Tibial nerve (tissue), 4 donors: Measurements from ENCODE around the gene RHBG. TPM values are rescaled to one million over a fixed set of nuclear protein-coding genes. Genes with fewer than 3 reads are reported as not detected.

ENCODE experiments used
- DNase-seq, 2 donors: peaks; one replicate each; pipeline ENCODE4 v3.0.0-alpha.2; 2019; ENCODE audit warnings: low spot score in 2 of 2
- H3K27ac ChIP-seq, 4 donors: fragments of 200-600 bp; sonication (generic) in 3 of 4; one replicate each; pipeline ENCODE4 v1.5.1; 2017 to 2019; ENCODE audit warnings: mild to moderate bottlenecking in 1 of 4
- H3K27me3 ChIP-seq, 2 donors: fragments of 200-600 bp; sonication (generic) in 1 of 2; one replicate each; pipeline versions ENCODE4 v1.5.1 to v1.6.0; 2017 to 2019
- H3K36me3 ChIP-seq, 3 donors: fragments of 200-600 bp; sonication (generic); one replicate each; pipeline ENCODE4 v1.5.1; 2018 to 2019
- H3K4me1 ChIP-seq, 4 donors: fragments of 200-600 bp; sonication (generic) in 3 of 4; one replicate each; pipeline ENCODE4 v1.5.1; 2017 to 2019
- H3K4me3 ChIP-seq, 4 donors: fragments of 200-600 bp; sonication (generic) in 3 of 4; one replicate each; pipeline ENCODE4 v1.5.1; 2017 to 2019; ENCODE audit warnings: mild to moderate bottlenecking in 1 of 4, moderate library complexity in 1 of 4
- H3K9me3 ChIP-seq, 4 donors: fragments of 200-600 bp; sonication (generic) in 3 of 4; one replicate each; pipeline ENCODE4 v1.5.1; 2017 to 2019
- EP300 ChIP-seq, 2 donors: sonication (generic); formaldehyde crosslinking; IDR thresholded peaks; one replicate each; pipeline ENCODE4 v1.6.1; 2017; ENCODE audit warnings: antibody characterized with exemption in 2 of 2, mild to moderate bottlenecking in 1 of 2
- POLR2A ChIP-seq, 2 donors: fragments of 450-650 bp; IDR thresholded peaks; one replicate each; pipeline ENCODE4 v1.6.1; 2017; ENCODE audit warnings: antibody characterized with exemption in 2 of 2, mild to moderate bottlenecking in 2 of 2, moderate library complexity in 2 of 2
- WGBS, 2 donors: methylation state at CpG; one replicate each; pipeline ENCODE4 v1.1.5; 2018; 5-methylcytosine and 5-hydroxymethylcytosine counted together
- total RNA-seq, 4 donors: library from RNA; depleted of rRNA; stranded (reverse); fragments of >200 nt; gene quantifications; one replicate each; pipeline ENCODE4 v1.1.0, GENCODE V29; 2016
- TF ChIP-seq, protein P1 (sequence below), 5 experiments: fragments of 200-600 bp in 3 of 5; fragments of 450-650 bp in 2 of 5; sonication (generic) in 3 of 5; IDR thresholded peaks; one replicate each; pipeline ENCODE4 v1.5.1; 2016 to 2019; ENCODE audit warnings: antibody characterized with exemption in 5 of 5, mild to moderate bottlenecking in 3 of 5, moderate library complexity in 2 of 5

The RHBG gene
- total RNA-seq, 4 donors from 2014 or later, result not detected

DNA sequence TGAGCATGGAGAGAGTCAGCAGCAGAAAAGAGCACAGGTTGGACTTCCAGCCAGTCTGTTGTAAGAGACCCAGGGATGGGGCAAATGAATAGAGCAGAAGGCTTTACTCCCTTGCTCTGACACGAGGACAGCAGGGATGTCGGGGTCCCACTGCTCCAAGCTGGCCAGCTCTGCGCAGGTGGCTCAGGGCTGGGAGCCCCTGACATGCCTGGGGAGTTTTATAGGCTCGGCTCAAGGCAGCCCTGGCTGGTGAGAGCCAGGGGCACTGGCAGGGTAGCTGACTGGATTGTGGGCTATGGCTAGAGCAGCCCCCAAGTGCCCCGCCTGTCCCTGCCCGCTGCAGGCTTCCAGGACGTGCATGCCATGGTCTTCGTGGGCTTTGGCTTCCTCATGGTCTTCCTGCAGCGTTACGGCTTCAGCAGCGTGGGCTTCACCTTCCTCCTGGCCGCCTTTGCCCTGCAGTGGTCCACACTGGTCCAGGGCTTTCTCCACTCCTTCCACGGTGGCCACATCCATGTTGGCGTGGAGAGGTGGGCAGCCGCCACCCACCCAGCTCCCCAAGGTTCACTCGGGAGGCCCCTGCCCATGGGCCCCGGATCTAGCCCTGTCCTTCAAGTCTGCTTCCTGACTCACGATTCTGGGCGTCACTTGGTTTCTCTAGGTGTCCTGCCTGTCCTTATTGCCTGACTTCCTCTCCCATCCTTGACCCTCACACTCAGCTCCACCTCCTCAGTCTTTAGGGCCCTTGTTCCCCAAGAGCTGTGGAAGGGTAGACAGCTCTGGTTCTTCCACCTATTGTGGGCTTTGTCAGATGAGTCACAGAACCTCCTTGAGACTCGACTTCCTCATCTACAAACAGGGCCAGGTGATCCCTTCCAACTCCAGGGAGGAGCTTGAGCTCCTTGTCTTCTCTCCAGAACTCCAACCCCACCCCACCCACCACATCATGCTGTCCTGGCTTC, 8.2 kb downstream of the RHBG start:
- Histone ChIP-seq H3K36me3 (no peaks in the 10 kb centered on the region), H3K27ac (no peak overlapping the region), H3K4me1 (no peaks in the 10 kb centered on the region), H3K9me3 (no peaks in the 10 kb centered on the region), H3K4me3 (no peak overlapping the region), H3K27me3 (peaks cover 0 to 16% of the 10 kb centered on the region in 2 donors)
- DNase-seq, result no peak
- no peak for TF ChIP-seq POLR2A (IDR thresholded peaks at IDR 0.05)
- no peak for TF ChIP-seq EP300 (IDR thresholded peaks at IDR 0.05)
- TF ChIP-seq, protein P1, sequence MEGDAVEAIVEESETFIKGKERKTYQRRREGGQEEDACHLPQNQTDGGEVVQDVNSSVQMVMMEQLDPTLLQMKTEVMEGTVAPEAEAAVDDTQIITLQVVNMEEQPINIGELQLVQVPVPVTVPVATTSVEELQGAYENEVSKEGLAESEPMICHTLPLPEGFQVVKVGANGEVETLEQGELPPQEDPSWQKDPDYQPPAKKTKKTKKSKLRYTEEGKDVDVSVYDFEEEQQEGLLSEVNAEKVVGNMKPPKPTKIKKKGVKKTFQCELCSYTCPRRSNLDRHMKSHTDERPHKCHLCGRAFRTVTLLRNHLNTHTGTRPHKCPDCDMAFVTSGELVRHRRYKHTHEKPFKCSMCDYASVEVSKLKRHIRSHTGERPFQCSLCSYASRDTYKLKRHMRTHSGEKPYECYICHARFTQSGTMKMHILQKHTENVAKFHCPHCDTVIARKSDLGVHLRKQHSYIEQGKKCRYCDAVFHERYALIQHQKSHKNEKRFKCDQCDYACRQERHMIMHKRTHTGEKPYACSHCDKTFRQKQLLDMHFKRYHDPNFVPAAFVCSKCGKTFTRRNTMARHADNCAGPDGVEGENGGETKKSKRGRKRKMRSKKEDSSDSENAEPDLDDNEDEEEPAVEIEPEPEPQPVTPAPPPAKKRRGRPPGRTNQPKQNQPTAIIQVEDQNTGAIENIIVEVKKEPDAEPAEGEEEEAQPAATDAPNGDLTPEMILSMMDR (IDR thresholded peaks at IDR 0.05), result no peak
- 83 to 84% methylated on average over 20 of the region's 20 CpGs for WGBS, 2 donors

DNA sequence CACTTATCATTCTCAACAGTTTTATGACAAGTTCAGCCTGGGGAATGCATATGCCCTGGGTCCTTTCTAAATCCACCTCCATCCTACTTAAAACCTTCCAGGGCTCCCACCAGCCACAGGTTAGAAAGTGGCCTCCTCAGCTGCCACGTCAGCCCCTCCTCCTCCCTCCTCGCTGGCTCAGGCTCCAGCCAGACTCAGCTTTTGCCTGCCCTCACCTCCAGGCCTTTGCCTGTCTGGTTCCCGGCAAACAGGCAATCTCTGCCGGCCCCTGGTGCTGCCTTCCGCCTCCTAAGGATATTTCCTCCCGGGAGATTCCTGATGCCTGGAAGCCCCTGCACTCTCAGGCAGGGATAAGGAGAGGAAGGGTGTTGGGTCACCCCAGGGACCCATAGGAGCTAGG, 9.5 kb downstream of the RHBG start:
- no peak for DNase-seq
- Histone ChIP-seq H3K27ac (no peak overlapping the region), H3K4me3 (no peak overlapping the region), H3K4me1 (no peaks in the 10 kb centered on the region), H3K27me3 (peaks cover 0 to 7% of the 10 kb centered on the region in 2 donors), H3K9me3 (no peaks in the 10 kb centered on the region), H3K36me3 (no peaks in the 10 kb centered on the region)
- WGBS, 2 donors, result 54 to 80% methylated on average over 6 of the region's 6 CpGs
- TF ChIP-seq EP300 (IDR thresholded peaks at IDR 0.05) (no peak), POLR2A (IDR thresholded peaks at IDR 0.05) (no peak)
- TF ChIP-seq, protein P1 (IDR thresholded peaks at IDR 0.05), result no peak

DNA sequence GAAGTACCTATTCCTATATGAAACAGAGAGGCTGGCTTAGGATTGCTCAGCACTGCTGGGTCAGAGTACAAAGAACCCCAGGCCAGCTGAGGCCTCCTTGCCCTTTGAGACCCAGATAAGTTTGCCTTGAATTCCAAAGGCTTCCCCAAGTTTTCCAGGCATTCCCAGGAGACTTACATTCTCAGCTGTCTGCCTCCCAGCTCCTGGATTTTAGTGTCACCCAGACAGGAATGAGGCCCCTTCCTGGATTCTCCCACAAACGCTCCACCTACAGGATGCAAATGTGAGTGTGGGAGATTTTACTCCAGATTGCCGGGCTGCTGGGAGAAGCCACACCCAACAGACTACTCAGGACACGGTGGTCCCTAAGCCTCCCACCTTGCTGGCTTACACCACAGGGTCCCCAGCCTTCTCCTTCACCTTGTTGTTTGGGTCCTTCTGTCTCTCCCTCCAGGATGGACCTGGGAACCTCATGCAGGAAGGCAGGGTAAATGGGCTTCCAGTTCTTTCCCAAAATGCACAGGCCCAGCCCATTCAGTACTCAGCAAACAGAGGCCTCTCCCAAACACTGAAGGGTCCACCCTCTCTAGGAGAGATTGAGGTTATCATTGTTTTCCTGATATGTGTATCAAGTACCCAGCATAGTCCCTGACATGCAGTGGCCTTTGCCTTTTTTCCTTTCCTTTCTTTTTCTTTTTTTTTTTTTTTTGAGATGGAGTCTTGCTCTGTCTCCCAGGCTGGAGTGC, 10.6 kb downstream of the RHBG start:
- WGBS, 2 donors, result 47 to 51% methylated on average over 3 of the region's 3 CpGs
- no peaks in the 10 kb centered on the region for H3K27me3 ChIP-seq
- H3K4me3 ChIP-seq, result no peak overlapping the region
- H3K4me1 ChIP-seq, result no peaks in the 10 kb centered on the region
- TF ChIP-seq, protein P1 (IDR thresholded peaks at IDR 0.05), result no peak
- TF ChIP-seq POLR2A (IDR thresholded peaks at IDR 0.05) (no peak), EP300 (IDR thresholded peaks at IDR 0.05) (no peak)
- no peak overlapping the region for H3K27ac ChIP-seq
- H3K9me3 ChIP-seq, result no peaks in the 10 kb centered on the region
- DNase-seq, result no peak
- no peaks in the 10 kb centered on the region for H3K36me3 ChIP-seq

DNA sequence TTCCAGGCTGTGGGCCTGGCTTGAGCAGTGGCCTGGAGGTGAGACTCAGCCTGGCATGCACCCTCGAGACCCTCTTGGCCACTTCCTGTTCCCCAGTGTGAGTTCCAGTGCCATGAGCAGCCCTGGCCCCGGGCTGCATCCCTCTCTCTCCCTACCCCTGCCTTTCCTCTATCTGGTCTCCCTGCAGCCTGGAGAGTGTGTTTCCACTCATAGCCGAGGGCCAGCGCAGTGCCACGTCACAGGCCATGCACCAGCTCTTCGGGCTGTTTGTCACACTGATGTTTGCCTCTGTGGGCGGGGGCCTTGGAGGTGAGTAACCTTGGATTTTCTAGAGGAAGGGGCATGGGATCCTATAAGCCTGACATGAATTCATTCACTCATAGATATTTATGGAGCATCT, 13.6 kb downstream of the RHBG start:
- H3K4me3 ChIP-seq, result no peak overlapping the region
- H3K27ac ChIP-seq, result no peak overlapping the region
- DNase-seq, result no peak
- peaks cover 0 to 2% of the 10 kb centered on the region in 2 donors for H3K27me3 ChIP-seq
- peaks cover 0 to 3% (median 0%) of the 10 kb centered on the region in 4 donors for H3K4me1 ChIP-seq
- H3K36me3 ChIP-seq, result no peaks in the 10 kb centered on the region
- no peaks in the 10 kb centered on the region for H3K9me3 ChIP-seq
- TF ChIP-seq, protein P1 (IDR thresholded peaks at IDR 0.05), result no peak
- no peak for TF ChIP-seq POLR2A (IDR thresholded peaks at IDR 0.05)
- no peak for TF ChIP-seq EP300 (IDR thresholded peaks at IDR 0.05)
- WGBS, 2 donors, result 40 to 71% methylated on average over 6 to 7 of the region's 7 CpGs

DNA sequence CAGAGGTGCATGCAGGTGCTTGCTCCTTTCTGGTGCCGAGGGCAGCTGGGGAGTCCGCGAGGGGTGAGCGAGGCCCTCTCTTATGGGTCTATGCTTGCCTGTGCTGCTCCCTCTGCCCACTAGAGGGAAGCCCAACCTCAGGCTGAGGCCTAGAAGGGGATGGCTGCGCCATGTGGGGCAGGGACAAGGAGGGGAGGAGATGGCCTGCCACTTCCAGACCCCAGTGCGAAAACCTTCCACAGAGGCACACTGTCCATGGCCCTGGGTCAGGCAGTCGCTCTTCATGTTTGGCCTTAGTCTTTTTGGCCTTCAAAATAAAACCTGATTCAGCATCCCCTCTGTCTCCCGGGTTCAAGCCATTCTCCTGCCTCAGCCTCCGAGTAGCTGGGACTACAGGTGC, 14.0 kb downstream of the RHBG start:
- WGBS, 2 donors, result 40 to 49% methylated on average over 9 of the region's 9 CpGs
- DNase-seq, result peak in 1 of 2 donors; percentile 47

More for the DNA sequence above, 14.0 kb downstream of the RHBG start:
- Histone ChIP-seq H3K4me1 (peaks cover 0 to 6% (median under 1%) of the 10 kb centered on the region in 4 donors), H3K27ac (no peak overlapping the region), H3K9me3 (no peaks in the 10 kb centered on the region), H3K36me3 (no peaks in the 10 kb centered on the region), H3K4me3 (no peak overlapping the region), H3K27me3 (peaks cover 0 to 7% of the 10 kb centered on the region in 2 donors)
- no peak for TF ChIP-seq POLR2A (IDR thresholded peaks at IDR 0.05)
- TF ChIP-seq, protein P1 (IDR thresholded peaks at IDR 0.05), result peak; percentile 67 to 78 (median 72)
- no peak for TF ChIP-seq EP300 (IDR thresholded peaks at IDR 0.05)
